HT-29 (cell line): ENCODE measurements around the gene BIK. TPM values are rescaled to one million over a fixed set of nuclear protein-coding genes. Genes with fewer than 3 reads are reported as not detected.
"Not testable (repeated sequence)": the region's sequence is repeated elsewhere in the genome, so short reads cannot be mapped to it uniquely, and the experiment has no call there.

Experiments used
- DNase-seq: peaks from one replicate; pipeline ENCODE4 v3.0.0-alpha.2; 2015; ENCODE audit warnings: low spot score
- total RNA-seq: library from RNA; depleted of rRNA; stranded (reverse); fragments of >200 nt; shearing (Covaris generic); gene quantifications from 2 replicates; pipeline ENCODE4 v1.2.3, GENCODE V29; 2014

The BIK gene
- total RNA-seq, 1 experiment from 2014 or later = 3.9 TPM

GRCh38 chr22:43104056-43104625 lies 6.4 kb upstream of the BIK start:
- DNase-seq = not testable (repeated sequence)

GRCh38 chr22:43104950-43105349 lies 5.6 kb upstream of the BIK start:
- DNase-seq = not testable (repeated sequence)

GRCh38 chr22:43106302-43106701 lies 4.2 kb upstream of the BIK start:
- DNase-seq = no peak

GRCh38 chr22:43109511-43109910 lies 1.0 kb upstream of the BIK start:
- DNase-seq = no peak

- DNase-seq = no peak
Observed at GRCh38 chr22:43109921-43110443, 568 bp upstream of the BIK start.

- DNase-seq = no peak
Observed at GRCh38 chr22:43110927-43111623, 525 bp downstream of the BIK start.

GRCh38 chr22:43113526-43114251 lies 3.1 kb downstream of the BIK start:
- peak; percentile 38 for DNase-seq

GRCh38 chr22:43114958-43115357 lies 4.4 kb downstream of the BIK start:
- DNase-seq = peak; percentile 75

- DNase-seq = no peak
Observed at GRCh38 chr22:43116932-43117331, 6.4 kb downstream of the BIK start.

GRCh38 chr22:43118024-43118849 lies 7.7 kb downstream of the BIK start:
- DNase-seq = no peak

- DNase-seq = no peak
Observed at GRCh38 chr22:43118953-43119458, 8.5 kb downstream of the BIK start.

- peak; percentile 59 for DNase-seq
Observed at GRCh38 chr22:43126501-43127165, 16.1 kb downstream of the BIK start.

- DNase-seq = no peak
Observed at GRCh38 chr22:43127166-43127908, 16.8 kb downstream of the BIK start.

- no peak for DNase-seq
Observed at GRCh38 chr22:43128116-43128515, 17.6 kb downstream of the BIK start.

- DNase-seq = no peak
Observed at GRCh38 chr22:43128928-43129424, 18.4 kb downstream of the BIK start.

GRCh38 chr22:43129426-43130425 lies 19.2 kb downstream of the BIK start:
- no peak for DNase-seq

GRCh38 chr22:43131773-43132501 lies 21.4 kb downstream of the BIK start:
- no peak for DNase-seq

GRCh38 chr22:43133401-43133800 lies 22.9 kb downstream of the BIK start:
- DNase-seq = no peak
